ENCODE results near the gene SPATA4.
"Not testable (repeated sequence)": the region's sequence is repeated elsewhere in the genome, so short reads cannot be mapped to it uniquely, and the experiment has no call there.

The SPATA4 gene

DNA sequence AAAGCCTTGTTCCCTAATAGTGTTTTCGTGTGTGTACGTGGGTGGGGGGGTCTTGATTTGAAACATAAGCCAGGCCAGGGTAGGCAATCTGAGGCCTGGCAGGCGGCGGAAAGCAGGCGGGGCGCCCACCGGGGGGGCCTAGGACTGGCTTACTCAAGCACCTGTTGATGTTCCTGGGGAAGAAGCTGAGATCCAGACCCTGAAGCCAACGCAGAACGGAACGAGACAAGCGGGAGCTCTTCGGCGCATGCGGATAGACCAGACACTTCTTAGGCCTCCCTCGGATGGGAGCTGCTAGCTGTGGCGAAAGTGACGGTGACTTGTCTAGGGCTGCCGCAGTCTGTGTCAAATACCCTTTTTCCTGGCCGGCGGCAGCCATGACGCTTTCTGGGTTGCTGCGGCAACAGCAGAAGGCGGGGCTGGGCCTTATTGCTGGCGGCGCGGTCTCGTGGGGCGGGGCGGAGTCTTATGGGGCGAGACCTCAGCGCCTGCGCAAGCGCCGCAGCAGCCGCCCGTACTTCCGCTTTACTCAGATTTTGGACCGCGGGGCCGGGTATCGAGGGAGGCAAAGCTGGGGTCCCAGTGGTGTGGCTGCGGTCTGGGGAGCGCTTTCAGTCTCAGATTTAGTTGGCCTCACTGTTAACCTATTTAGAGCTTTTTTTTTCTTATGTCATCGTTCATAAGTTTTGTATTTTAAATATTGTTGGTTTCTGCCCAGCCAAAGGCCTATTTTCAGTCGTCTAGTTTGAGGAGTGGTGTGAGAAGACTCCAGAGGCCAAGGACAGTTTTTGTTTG, at the start of gene SPATA4:
TSS of gene SPATA4 (minus strand) at position 402 of the 795 bp plus-strand sequence. CDS start at position 379, 23 bp downstream.
- DNase-seq, result peak; percentile 96

DNA sequence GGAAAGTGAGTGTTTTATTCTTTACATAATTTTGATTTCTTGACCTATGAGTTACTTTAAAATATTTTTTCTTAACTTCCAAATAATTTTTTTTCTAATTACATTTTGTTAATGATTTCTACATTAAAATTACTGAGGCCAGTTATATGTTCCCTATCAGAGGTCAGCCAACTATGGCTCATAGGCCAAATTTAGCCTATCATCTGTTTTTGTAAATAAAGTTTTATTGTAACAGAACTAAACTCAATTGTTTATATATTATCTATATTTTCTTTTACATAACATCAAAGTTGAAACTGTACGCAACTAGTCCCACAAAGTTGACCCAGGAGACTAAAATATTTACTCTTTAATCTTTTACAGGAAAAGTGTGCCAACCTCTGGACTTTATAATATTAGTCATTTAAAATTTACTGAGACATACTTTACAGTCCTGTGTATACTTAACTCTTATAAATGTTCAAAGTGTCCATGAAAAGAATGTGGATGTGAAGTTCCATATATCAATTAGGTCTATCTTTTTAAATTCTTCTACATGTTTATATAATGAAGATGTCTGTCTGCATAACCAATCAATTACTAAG, 47.5 kb upstream of the SPATA4 start:
- DNase-seq, result no peak

DNA sequence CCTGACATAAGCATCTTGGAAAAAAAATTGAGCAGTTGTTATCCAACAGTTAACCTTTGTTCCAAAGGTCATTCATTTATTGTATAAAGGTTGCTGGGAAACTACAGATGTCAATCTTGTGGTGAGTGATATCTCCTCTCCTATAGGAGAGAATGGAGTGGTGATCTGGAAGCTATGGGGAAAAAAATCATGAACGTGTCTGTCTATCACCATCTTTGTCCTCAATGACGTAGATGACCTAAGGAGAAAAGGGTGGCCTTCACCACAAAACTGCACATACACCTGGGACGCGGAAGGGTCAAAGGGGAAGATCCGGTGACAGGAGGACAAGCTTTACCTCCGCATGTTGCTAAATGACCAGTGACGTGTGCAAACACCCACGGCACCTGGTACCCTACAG, 46.3 kb upstream of the SPATA4 start:
- no peak for DNase-seq

DNA sequence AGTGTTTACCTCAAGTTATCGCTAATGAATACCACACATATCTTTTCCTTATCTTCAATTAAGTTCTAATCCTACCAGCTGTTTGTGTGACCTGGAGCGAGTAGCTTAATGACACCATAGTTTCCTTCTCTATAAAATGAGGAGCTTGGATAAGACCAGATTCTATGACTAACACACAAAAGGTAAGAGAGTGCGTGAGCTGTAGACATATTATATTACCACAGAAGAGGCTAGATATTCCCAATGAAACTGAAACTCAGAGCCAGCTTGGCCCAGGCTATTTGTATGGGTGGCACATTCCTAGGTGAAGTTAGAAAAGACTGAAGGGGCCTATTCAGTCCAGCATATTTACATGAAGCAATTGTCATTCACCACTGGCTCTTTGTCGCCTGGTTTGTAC, 43.4 kb upstream of the SPATA4 start:
- DNase-seq, result no peak

DNA sequence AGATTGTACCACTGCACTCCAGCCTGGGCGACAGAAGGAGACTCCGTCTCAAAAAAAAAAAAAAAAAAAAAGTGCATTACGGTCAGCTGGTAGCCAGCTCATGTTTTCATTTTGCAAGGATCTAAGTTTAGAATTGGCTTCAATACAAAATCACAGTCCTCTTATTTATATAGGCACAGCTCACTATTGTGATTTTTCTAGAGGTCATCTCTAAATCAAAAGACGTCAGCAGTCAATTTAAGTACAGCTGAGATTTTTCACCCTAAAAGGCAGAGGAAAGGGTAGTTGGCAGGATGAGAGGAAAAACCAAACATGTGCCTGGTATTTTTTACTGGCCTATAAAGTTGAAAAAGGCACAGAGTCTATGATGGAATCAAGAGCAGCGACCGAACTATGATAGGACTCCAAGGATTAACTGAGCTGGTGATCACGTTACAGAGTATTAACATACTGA, 42.8 kb upstream of the SPATA4 start:
- no peak for DNase-seq

DNA sequence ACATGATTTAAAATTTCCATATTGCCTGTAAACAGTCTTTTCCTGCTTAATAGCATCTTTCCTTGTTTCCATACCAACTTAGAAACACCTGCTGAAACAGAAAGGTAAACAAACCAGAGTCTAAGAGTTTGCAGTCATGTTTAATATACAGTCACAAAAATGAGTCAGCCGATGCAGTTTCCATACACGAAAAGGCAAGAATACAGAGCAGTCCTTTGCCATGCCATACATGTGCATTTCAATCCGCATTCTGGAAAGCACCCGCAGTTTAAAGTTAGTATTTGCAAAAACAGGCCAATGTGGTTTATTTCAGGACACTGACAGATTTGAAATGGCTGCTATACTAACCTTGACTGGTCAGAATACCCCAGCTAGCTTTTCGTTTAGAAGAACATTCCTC, 41.6 kb upstream of the SPATA4 start:
- DNase-seq, result no peak

DNA sequence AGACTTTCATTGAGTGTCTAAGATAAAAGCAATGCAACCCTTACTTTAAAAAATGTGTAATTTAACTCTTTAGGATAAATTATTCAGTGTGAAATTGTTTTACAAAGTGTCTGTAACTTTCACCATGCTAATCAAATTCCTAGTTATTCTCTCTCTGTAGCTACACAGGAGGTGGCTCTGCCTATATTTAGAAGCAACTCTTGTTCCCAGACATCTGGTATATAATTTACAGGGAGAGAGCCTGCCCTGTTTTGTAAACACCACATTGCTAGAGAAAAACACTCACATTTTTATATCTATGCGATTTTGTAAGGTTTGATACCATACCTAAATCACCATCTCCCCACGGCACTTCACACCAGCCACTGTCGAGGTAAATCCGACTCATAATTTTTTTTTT, 35.5 kb upstream of the SPATA4 start:
- DNase-seq, result no peak

DNA sequence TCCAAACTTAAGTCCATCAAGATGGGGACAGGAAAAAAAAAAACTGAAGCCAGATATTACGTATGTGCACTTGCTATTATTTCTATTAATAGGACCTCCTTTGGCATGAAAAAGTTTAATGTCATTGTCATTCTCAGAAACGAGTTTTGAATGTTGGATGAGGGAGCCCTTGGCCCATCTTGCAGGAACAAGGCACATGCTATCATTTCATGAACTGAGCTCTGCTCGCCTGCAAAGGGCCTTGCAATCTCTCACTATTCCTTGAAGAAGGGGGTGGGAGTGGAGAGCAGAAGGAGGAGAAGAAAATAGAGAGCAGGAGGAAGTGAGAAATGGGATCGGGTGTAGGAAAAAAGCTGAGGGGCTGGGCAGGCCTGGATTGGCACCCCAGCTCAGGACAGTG, 34.3 kb upstream of the SPATA4 start:
- no peak for DNase-seq

DNA sequence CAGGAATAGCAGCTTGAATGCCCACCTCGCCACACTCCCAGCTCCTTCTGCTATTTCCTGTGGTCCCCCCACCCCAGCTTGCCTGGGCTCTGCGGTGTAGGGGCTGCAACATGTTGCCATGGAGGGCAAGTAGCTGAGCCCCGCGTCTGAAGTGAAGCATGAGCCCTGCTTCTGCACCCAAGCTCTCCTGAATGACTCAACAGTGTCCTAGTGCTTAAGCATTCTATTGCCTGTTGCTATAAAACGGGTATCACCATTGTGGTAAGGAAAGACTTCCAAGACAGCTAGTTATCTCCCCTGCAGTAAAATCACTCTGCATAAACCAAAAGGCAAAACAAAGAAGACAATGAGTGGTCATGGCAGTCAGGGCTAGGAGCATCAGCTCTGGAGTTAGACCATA, 31.4 kb upstream of the SPATA4 start:
- no peak for DNase-seq

DNA sequence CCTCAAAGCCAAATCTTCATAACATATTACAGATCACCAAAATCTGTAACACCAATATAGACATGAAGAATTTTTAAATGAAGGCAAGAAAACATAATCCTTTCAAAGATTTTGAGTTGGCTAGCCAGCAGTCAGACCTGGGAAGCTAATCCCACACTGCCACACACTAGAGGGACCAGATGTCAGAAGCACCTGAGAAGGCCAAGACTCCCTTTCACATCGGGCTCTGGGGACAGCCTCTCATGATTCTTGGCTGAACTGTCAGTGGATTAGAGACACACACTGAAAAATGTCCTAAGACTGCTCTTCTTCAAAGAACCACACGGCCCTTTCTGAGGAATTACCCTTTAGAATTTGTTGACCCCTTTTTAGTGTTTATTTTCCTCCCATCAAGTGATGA, 28.2 kb upstream of the SPATA4 start:
- no peak for DNase-seq

DNA sequence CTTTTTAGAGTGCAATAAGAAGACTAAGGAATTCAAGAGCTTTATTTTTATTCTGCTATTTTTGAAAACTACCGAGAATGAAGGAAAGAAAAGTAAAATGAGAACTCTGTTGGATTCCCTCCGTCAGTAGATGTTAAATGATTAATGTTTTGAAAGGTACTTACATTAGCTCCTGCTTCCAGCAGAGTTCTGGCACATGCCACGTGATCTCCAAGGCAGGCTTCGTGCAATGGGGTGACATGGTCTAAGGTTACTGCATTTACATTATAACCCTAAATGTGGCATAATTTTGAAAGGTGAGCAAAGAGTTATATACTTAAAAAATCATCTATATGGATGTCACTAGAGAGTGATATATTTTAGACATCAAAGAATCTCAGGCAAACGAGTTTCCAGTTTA, 26.8 kb upstream of the SPATA4 start:
- no peak for DNase-seq

DNA sequence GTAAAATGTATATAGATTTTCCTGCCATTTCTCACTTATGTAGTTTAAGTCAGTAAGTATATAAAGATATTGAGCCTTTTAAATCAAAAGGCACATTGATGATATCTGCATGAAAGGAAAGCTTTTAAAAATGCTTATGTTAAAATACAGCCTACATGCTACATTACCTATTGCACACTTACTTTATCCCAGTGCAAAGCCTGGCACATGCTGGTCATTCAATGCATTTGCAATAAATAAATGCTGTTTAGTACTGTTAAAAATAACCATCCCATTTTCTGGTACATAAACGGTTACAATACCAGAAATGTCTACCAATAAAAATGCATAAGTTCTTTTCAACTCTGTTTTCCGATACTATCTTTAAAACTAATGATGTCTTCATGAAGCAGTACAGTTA, 22.1 kb upstream of the SPATA4 start:
- no peak for DNase-seq

DNA sequence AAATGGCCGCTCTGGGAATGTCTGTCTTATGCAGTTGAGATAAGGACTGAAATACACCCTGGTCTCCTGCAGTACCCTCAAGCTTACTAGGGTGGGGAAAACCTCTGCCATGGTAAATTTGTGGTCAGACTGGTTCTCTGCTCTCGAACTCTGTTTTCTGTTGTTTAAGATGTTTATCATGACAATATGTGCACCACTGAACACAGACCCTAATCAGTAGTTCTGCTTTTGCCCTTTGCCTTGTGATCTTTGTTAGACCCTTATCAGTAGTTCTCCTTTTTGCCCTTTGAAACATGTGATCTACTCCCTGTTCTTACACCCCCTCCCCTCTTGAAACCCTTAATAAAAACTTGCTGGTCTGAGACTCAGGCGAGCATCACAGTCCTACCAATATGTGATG, 17.0 kb upstream of the SPATA4 start:
- not testable (repeated sequence) for DNase-seq

DNA sequence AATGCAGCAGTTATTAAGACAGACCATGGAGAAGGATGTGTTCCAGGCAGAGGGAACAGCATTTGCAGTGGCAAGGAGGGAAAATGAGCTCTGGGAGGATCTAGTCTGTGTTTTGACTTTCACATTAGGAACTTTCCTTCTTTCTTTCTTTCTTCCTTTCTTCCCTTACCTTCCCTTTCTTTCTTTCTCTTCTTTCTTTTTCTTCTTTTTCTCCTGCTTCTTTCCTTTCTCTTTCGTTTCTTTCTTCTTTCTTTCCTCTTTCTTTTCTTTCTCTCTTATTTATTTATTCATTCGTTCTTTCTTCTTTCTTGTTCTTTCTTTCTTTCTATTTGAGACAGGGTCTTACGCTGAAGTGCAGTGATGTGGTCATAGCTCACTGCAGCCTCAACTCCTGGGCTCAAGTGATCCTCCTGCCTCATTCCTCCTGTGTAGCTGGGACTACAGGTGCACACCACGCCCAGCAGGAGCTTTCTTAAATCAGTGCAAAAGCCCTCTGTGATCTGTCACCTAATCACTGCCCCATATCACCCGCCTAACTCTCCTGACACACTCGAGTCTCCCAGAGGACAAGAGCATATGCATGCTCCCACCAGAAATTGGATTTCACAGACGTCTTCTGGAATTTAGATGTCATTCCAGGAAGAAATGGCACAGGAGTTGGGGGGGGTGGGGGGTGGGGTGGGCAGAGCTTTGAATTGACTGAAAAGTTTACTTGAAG, 15.4 kb upstream of the SPATA4 start:
- no peak for DNase-seq

DNA sequence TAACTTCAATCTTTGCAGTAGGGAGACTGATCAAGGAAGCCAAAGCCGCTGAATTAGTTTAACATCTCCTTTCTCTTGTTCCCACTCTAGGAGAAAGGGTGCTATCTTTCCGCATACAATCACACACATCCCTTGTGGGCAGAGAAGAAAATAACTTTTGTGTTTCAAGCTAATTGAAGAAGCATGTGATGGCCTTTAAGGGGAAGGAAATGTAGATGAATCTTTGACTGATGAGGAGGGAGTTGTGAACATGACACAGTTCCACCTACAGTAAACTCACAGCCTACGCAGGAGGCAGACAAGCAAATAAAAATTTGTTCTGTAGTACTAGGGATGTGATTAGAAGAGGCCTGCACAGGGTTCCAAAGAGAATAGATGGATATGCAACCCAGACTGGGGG, 14.7 kb upstream of the SPATA4 start:
- DNase-seq, result no peak

DNA sequence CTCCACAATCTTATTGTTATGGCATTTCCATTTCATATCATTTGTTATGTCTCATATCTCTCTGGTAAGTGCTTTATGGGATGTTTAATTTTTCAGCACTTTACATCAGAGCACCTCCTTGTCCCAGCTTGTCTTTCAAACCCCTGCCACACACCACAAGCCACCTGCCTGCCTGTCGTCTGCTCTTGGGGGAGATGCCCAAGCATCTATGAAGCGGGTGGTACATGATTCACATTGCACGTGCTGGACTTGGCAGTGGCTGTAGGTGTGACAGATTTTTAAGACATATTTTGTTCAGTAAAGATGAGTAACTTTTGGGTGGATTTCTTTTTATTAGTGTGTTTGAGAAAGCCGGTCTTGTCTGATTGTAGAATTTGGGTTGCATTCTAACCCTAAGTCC, 14.2 kb upstream of the SPATA4 start:
- no peak for DNase-seq

DNA sequence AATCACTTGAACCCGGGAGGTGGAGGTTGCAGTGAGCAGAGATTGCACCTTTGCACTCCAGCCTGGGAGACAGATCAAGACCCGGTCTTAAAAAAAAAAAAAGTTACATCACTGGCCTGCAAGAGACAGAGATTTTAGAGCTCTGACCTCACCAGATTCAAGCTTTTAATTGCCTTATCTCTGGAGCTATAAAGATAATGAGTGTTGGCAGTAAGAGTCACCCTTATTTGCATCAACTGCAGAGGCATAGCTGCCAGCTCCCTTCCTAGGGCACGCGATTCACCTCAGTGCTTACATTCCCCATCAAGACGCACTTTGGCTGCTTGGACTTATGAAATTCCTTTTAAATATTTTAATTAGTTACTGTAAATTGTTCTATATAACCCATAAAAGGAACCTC, 12.5 kb upstream of the SPATA4 start:
- no peak for DNase-seq

DNA sequence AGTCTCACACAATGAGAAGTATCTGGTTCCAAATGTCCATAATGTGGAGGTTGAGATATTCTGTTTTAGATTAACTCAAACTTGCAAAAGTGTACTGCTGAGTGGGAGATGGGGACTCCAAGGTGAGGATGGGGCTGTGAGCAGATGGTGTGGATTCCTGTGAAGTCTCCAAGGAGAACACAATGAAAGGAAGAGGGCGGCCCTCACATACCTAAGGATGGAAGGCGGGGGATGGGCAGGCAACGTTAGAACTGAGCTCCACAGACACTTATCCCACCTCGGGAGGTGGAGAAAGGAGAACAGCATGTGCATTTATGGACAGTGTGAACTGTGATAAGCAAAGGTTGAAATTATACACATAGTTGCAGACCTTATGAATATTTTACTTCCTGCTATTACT, 9.9 kb upstream of the SPATA4 start:
- no peak for DNase-seq

DNA sequence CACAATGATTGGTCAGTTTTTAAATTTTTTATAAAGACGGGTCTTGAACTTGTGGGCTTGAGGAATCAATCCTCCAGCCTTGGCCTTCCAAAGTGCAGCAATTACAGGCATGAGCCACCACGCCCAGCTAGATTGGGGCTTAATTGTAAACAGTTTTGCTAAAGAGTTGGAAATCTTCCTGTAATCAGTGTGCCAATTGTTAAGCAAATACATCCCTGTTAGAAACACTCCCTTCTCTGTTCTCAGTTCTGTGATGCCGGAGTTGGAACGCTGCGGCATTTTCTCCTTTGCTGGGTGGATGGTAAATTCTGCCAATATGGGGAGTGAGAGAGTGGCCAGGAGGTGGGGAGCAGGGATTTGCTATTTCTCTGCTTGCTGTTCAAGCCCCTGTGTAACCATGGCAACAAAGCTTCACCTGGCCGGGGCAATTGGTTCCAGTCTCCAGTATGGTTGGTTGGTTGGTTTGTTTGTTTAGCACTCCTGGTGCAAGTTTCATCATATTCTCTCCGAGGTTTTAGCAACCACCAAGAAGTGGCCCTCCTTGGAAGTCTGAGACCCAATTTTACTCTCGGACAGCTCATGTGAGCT, 3.0 kb upstream of the SPATA4 start:
- no peak for DNase-seq

DNA sequence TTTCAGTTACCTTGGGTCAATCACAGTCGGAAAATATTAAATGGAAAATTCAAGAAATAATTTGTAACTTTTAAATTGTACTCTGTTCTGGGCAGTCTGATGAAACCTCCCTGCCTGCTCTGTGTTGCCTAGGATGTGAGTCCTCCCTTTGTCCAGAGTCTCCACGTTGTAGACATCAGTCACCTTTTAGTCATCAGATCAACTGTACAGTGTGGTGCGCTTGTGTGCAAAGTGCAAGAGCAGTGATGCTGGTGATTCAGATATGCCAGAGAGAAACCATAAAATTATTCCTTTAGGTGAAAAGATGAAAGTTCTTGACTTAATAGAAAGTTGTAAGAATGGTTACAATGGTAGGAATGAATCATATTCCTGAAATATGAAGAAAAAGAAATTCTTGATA, 1.4 kb downstream of the SPATA4 start:
- DNase-seq, result peak; percentile 66

DNA sequence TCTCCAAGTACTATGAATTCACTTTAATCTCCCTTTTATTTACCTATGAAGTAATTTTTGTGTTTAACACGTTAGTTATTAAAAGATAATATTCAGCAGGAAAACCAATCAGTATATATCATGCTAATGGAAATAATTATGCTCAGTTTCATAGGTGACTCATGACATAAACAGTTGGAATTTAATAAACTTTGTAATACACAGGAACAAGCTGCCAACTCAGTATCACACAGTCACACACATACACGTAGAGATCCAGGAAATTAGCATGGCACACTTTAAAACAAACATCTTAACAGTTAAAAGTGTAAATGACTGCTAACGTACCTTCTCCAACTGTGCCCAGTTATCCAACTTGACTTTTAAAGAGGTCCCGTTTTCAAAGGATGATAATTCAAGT, 2.3 kb downstream of the SPATA4 start:
- no peak for DNase-seq

DNA sequence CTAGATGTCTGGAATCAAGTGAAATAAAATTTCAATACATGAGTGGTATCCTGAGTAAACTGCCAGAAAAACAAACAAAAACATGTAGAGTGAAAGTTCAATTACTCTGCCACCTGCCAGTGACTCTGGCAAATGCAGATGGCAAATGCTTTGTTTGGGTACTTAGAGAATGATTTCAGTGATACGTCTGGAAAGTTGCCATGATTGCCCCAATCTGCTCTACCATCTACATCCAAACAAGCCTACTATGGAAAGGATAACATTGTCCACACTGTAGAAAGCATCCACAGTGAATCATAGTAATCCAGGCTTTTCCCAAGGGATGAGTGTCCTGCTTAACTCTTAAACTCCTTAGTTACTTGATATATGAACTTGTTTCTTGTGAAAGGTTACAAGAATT, 3.4 kb downstream of the SPATA4 start:
- no peak for DNase-seq

DNA sequence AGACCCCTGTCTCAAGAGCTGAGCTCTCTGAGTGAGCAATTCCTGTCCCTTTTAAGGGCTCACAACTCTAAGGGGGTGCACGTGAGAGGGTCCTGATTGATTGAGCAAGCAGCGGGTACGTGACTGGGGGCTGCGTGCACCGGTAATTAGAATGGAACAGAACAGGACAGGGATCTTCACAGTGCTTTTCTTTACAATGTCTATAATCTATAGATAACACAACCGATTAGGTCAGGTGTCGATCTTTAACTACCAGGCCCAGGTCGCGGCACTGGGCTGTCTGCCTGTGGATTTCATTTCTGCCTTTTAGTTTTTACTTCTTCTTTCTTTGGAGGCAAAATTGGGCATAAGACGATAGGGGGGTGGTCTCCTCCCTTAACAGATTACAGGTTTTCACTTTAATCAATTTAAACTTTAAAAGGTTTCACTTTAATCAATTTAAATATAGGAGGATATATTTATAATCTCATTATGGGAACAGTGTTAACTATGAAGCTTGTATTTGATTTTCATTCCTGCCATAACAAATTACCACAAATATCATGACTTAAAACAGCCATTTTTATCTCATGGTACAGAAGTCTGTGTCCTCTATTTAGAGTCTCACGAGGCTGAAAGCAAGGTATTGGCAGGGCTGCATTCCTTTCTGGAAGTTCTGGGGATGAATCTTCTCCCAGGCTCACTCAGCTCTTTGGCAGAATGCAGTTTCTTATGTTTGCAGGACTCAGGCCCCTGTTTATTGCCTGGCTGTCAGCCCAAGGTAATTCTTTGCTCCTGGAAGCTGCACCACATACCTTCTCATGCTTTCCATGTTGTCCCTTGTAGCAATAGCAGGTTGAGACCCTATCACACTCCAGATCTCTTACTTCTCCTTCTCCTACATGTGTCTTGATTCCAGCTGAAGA, 5.2 kb downstream of the SPATA4 start:
- no peak for DNase-seq
